ENCODE results near the gene MRPL42.

DNA sequence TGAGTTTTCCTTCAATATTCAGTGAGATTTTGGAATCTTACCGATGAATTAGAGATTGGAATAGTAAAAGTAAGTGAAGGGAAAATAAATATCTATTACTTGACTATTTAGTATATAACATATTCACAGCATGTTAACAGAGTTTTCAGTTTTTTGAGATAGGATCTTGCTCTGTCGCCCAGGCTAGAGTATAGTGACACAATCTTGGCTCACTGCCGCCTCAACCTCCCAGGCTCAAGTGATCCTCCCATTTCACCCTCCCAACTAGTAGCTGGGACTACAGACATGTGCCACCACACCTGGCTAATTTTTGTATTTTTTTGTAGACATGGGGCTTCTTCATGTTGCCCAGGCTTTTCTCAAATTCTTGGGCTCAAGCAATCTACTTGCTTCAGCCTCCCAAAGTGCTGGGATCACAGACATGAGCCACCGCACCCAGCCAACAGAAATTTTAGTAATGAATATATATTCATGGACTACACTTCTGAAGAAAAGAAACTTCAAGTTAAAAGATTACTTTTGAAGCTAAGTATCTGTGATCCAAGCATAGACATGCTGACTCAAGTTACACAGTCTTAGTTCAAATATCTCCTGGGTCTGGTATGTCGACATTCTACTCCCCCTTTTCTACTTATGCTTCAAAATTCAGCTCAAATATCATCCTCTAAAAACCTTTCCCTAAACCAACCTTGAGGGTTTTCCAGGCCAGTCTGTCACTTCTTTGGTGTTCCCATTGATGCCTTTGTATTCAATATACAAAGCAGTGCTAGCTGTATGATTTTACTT, 39.3 kb upstream of the MRPL42 start:
- TF ChIP-seq POLR2AphosphoS5 (IDR thresholded peaks at IDR 0.05) (no peak), POLR2A (IDR thresholded peaks at IDR 0.05) (no peak), CTCF (IDR thresholded peaks at IDR 0.05) (no peak)

All from prostate gland (tissue), 2 donors.